ENCODE data around the gene ELFN1. TPM values are rescaled to one million over a fixed set of nuclear protein-coding genes. Genes with fewer than 3 reads are reported as not detected.
A peak's percentile ranks its signal among the peaks of the same experiment; 100 is the strongest.

ELFN1 gene
- total RNA-seq, 4 donors from 2014 or later: 0.51 to 6.7 (median 3.6) TPM

- TF ChIP-seq POLR2A (IDR thresholded peaks at IDR 0.05): no peak
- TF ChIP-seq, protein P1, sequence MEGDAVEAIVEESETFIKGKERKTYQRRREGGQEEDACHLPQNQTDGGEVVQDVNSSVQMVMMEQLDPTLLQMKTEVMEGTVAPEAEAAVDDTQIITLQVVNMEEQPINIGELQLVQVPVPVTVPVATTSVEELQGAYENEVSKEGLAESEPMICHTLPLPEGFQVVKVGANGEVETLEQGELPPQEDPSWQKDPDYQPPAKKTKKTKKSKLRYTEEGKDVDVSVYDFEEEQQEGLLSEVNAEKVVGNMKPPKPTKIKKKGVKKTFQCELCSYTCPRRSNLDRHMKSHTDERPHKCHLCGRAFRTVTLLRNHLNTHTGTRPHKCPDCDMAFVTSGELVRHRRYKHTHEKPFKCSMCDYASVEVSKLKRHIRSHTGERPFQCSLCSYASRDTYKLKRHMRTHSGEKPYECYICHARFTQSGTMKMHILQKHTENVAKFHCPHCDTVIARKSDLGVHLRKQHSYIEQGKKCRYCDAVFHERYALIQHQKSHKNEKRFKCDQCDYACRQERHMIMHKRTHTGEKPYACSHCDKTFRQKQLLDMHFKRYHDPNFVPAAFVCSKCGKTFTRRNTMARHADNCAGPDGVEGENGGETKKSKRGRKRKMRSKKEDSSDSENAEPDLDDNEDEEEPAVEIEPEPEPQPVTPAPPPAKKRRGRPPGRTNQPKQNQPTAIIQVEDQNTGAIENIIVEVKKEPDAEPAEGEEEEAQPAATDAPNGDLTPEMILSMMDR (IDR thresholded peaks at IDR 0.05): no peak
- Histone ChIP-seq H3K36me3 (no peaks in the 10 kb centered on the region), H3K27me3 (no peaks in the 10 kb centered on the region), H3K4me3 (no peak overlapping the region), H3K4me1 (peaks cover 0 to 3% of the 10 kb centered on the region in 2 donors), H3K9me3 (no peaks in the 10 kb centered on the region), H3K27ac (no peak overlapping the region)
- no peak for DNase-seq
- intact Hi-C loops (cut with DNase I; ENCODE audit: low total_unique reads): no loop called here
These were observed 84.3 kb downstream of the ELFN1 start for GRCh38 chr7:1754345-1754908.

DNA sequence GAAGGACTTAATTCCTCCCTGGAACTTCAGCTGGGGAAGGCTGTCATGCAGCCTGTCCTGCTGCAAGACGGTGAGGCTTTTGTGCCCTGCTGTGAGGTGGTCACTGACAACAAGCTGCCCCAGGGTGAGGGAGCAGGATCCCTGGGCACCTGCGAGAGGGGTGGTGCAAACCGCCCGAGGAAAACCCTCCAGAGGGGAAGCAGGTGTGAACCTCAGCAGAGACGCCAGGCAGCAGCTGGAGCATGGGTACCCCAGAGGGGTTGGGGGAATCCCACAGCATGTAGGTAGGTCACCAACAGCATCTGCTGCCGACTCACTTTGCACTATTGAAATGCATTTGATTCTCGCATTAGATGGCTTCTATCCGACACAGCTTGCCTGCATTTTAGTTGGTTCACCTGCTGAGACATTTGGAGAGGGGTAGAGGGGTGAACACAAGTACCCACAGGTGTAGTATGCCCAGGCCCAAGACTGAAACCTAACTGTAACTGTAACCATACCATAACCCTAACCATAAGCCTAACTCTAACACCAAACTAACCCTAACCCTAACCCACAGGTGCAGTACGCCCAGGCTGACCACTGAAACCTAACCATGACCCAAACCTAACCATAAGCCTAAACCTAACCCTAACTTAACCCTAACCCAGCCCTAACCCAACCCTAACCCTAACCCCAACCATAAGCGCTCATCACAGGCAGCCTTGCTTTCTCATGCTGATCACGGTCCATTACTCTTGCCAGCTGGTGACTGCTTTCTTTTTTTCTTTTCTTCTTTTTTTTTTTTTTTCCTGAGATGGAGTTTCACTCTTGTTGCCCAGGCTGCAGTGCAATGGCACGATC is 85.9 kb downstream of the ELFN1 start:
- Histone ChIP-seq H3K36me3 (no peaks in the 10 kb centered on the region), H3K27ac (no peak overlapping the region), H3K4me3 (no peak overlapping the region), H3K4me1 (no peaks in the 10 kb centered on the region), H3K9me3 (no peaks in the 10 kb centered on the region), H3K27me3 (no peaks in the 10 kb centered on the region)
- no peak for DNase-seq
- intact Hi-C loops (cut with DNase I; ENCODE audit: low total_unique reads): no loop called here
- TF ChIP-seq, protein P1 (IDR thresholded peaks at IDR 0.05): no peak
- TF ChIP-seq POLR2A (IDR thresholded peaks at IDR 0.05): no peak

GRCh38 chr7:1757601-1758000 is 87.5 kb downstream of the ELFN1 start:
- Histone ChIP-seq H3K9me3 (peaks cover 0 to 2% of the 10 kb centered on the region in 2 donors), H3K27me3 (no peaks in the 10 kb centered on the region), H3K4me3 (no peak overlapping the region), H3K27ac (no peak overlapping the region), H3K4me1 (no peaks in the 10 kb centered on the region), H3K36me3 (no peaks in the 10 kb centered on the region)
- intact Hi-C loops (cut with DNase I; ENCODE audit: low total_unique reads): no loop called here
- no peak for TF ChIP-seq POLR2A (IDR thresholded peaks at IDR 0.05)
- TF ChIP-seq, protein P1 (IDR thresholded peaks at IDR 0.05): no peak
- DNase-seq: no peak

- H3K4me3 ChIP-seq: no peak overlapping the region
- H3K9me3 ChIP-seq: peaks cover 0 to 7% of the 10 kb centered on the region in 2 donors
- intact Hi-C loops (cut with DNase I; ENCODE audit: low total_unique reads): no loop called here
- no peak for TF ChIP-seq POLR2A (IDR thresholded peaks at IDR 0.05)
- TF ChIP-seq, protein P1 (IDR thresholded peaks at IDR 0.05): peak in 1 of 4 experiments; percentile 21
- no peaks in the 10 kb centered on the region for H3K36me3 ChIP-seq
- no peaks in the 10 kb centered on the region for H3K4me1 ChIP-seq
- DNase-seq: no peak
- no peak overlapping the region for H3K27ac ChIP-seq
- no peaks in the 10 kb centered on the region for H3K27me3 ChIP-seq
These were observed 88.2 kb downstream of the ELFN1 start for GRCh38 chr7:1758028-1758858.

Data from uterus (tissue), 4 donors.